OCI-LY1 (cell line): ENCODE data around the gene NHLH2.

ENCODE experiments used
- H2AFZ ChIP-seq: fragments of 200-600 bp; sonication (generic), shearing (Covaris generic); 2 replicates; pipeline ENCODE4 v1.6.0; 2014; ENCODE audit warnings: antibody characterized with exemption, mild to moderate bottlenecking, low read length
- H3F3A ChIP-seq: fragments of 200-600 bp; sonication (generic), shearing (Covaris generic); 2 replicates; pipeline ENCODE4 v1.6.0; 2014; ENCODE audit warnings: mild to moderate bottlenecking, antibody characterized with exemption, low read length, moderate library complexity; ENCODE audit not compliant: insufficient read depth
- H3K27ac ChIP-seq: fragments of 200-600 bp; sonication (generic); 2 replicates; pipeline ENCODE4 v1.5.1; 2014; ENCODE audit warnings: low read length, mixed run types, mild to moderate bottlenecking, low read depth; ENCODE audit not compliant: poor library complexity, severe bottlenecking
- H3K27me3 ChIP-seq: fragments of 200-600 bp; sonication (generic); 2 replicates; pipeline ENCODE4 v1.6.0; 2014; ENCODE audit warnings: antibody characterized with exemption, mild to moderate bottlenecking, low read length, moderate library complexity; ENCODE audit not compliant: insufficient read depth
- H3K36me3 ChIP-seq: fragments of 200-600 bp; sonication (generic); 2 replicates; pipeline ENCODE4 v1.6.1; 2014; ENCODE audit warnings: mild to moderate bottlenecking, antibody characterized with exemption, low read length, moderate library complexity, mixed read lengths; ENCODE audit not compliant: insufficient read depth
- H3K4me1 ChIP-seq: fragments of 200-600 bp; sonication (generic); 2 replicates; pipeline ENCODE4 v1.5.1; 2014; ENCODE audit warnings: mild to moderate bottlenecking, low read length, moderate library complexity; ENCODE audit not compliant: insufficient read depth, severe bottlenecking
- H3K4me2 ChIP-seq: fragments of 200-600 bp; sonication (generic), shearing (Covaris generic); 2 replicates; pipeline ENCODE4 v1.6.1; 2014; ENCODE audit warnings: low read length
- H3K4me3 ChIP-seq: fragments of 200-600 bp; sonication (generic); 2 replicates; pipeline ENCODE4 v1.5.1; 2014; ENCODE audit warnings: low read length, low read depth, mild to moderate bottlenecking, mixed read lengths; ENCODE audit not compliant: poor library complexity, severe bottlenecking
- H3K79me2 ChIP-seq: fragments of 200-600 bp; shearing (Covaris generic); 2 replicates; pipeline ENCODE4 v1.6.1; 2016; ENCODE audit warnings: mixed run types, low read length, mixed read lengths; ENCODE audit not compliant: insufficient read depth
- H3K9ac ChIP-seq: fragments of 200-600 bp; sonication (generic), shearing (Covaris generic); 2 replicates; pipeline ENCODE4 v1.6.1; 2014; ENCODE audit warnings: mild to moderate bottlenecking, low read length, mixed read lengths
- H3K9me2 ChIP-seq: fragments of 200-600 bp; sonication (generic), shearing (Covaris generic); 2 replicates; pipeline ENCODE4 v1.6.1; 2014; ENCODE audit warnings: low read depth, mild to moderate bottlenecking, low read length, mixed read lengths
- H3K9me3 ChIP-seq: fragments of 200-600 bp; shearing (Covaris generic); 2 replicates; pipeline ENCODE4 v1.6.1; 2014; ENCODE audit warnings: low read length, mixed read lengths
- H4K20me1 ChIP-seq: fragments of 200-600 bp; sonication (generic), shearing (Covaris generic); 2 replicates; pipeline ENCODE4 v1.6.0; 2016; ENCODE audit warnings: mild to moderate bottlenecking, low read length; ENCODE audit not compliant: insufficient read depth
- EZH2 ChIP-seq: fragments of 200-600 bp; sonication (generic), shearing (Covaris generic); IDR thresholded peaks from 2 replicates; pipeline ENCODE4 v1.8.0; 2017; ENCODE audit warnings: borderline replicate concordance, mixed run types, mild to moderate bottlenecking, antibody characterized with exemption, low read length, moderate library complexity, mixed read lengths
- TF ChIP-seq, protein P1 (sequence below): fragments of 200-600 bp; sonication (generic), shearing (Covaris generic); IDR thresholded peaks from 2 replicates; pipeline ENCODE4 v1.5.1; 2017; ENCODE audit warnings: mild to moderate bottlenecking, antibody characterized with exemption, low read length, moderate library complexity, mixed read lengths

The NHLH2 gene

DNA sequence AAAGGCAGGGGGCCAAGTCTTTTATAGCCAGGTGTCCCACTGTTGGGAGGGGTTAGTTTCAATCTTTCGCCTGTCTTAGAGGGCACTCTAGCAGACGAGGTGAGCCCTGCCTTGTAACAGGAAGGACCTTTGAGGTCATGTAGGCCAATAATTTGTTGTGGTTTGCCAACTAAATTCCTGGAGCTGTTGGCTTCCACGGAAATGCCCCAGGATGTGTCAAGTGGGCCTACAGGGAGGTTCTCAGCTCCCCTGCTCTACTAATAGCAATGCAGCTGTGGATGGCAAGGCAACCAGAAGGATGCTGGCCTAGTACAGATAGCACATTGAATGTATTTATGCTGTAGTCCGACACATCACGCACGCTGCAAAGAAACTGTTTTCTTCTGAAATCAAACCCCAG lies 50.1 kb downstream of the NHLH2 start:
- Histone ChIP-seq H3K9ac (no peak overlapping the region), H3K79me2 (no peaks in the 10 kb centered on the region), H3K27me3 (0 out of 2 replicates have a peak, but pooled peaks cover 4% of the 10 kb centered on the region), H3K9me2 (no peaks in the 10 kb centered on the region), H3K4me1 (no peaks in the 10 kb centered on the region), H3K27ac (no peak overlapping the region), H3F3A (no peaks in the 10 kb centered on the region), H3K9me3 (no peaks in the 10 kb centered on the region), H3K4me3 (no peak overlapping the region), H4K20me1 (no peaks in the 10 kb centered on the region), H2AFZ (no peak overlapping the region), H3K36me3 (no peaks in the 10 kb centered on the region), H3K4me2 (no peak overlapping the region)
- TF ChIP-seq EZH2, result no peak
- TF ChIP-seq, protein P1, sequence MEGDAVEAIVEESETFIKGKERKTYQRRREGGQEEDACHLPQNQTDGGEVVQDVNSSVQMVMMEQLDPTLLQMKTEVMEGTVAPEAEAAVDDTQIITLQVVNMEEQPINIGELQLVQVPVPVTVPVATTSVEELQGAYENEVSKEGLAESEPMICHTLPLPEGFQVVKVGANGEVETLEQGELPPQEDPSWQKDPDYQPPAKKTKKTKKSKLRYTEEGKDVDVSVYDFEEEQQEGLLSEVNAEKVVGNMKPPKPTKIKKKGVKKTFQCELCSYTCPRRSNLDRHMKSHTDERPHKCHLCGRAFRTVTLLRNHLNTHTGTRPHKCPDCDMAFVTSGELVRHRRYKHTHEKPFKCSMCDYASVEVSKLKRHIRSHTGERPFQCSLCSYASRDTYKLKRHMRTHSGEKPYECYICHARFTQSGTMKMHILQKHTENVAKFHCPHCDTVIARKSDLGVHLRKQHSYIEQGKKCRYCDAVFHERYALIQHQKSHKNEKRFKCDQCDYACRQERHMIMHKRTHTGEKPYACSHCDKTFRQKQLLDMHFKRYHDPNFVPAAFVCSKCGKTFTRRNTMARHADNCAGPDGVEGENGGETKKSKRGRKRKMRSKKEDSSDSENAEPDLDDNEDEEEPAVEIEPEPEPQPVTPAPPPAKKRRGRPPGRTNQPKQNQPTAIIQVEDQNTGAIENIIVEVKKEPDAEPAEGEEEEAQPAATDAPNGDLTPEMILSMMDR, result no peak

DNA sequence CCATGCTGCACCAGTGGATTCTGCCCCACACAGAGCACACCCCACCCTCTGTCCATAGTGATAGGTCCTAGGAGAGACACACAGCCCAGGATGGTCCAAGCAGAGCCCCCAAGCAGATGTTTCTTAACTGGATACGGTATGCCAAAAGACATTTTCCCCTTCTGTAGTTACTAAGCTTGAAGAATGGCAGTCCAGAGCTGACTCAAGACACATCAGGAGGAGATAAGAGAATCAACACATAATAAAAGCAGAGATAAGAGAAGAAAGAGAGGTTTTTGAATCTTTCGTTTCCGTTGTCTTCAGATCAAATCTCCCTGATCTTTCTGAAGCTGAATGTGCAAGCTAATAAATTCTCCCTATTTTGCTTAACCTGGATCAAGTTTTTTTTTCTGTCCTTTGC lies 50.6 kb downstream of the NHLH2 start:
- H4K20me1 ChIP-seq, result no peaks in the 10 kb centered on the region

More for the DNA sequence above, 50.6 kb downstream of the NHLH2 start:
- Histone ChIP-seq H3K4me3 (no peak overlapping the region), H3K27ac (no peak overlapping the region), H3K9me3 (no peaks in the 10 kb centered on the region), H3K36me3 (no peaks in the 10 kb centered on the region), H3K9ac (no peak overlapping the region), H3K79me2 (no peaks in the 10 kb centered on the region), H2AFZ (no peak overlapping the region), H3K27me3 (0 out of 2 replicates have a peak, but pooled peaks cover 4% of the 10 kb centered on the region), H3K9me2 (no peaks in the 10 kb centered on the region), H3K4me2 (no peak overlapping the region), H3F3A (no peaks in the 10 kb centered on the region), H3K4me1 (no peaks in the 10 kb centered on the region)
- no peak for TF ChIP-seq EZH2
- TF ChIP-seq, protein P1, result no peak
